ENCODE data around the gene RAB7A. TPM values are rescaled to one million over a fixed set of nuclear protein-coding genes. Genes with fewer than 3 reads are reported as not detected.

The RAB7A gene
- total RNA-seq, 4 donors from 2014 or later, result 45.0 to 121 (median 101) TPM

- Histone ChIP-seq H3K36me3 (no peaks in the 10 kb centered on the region), H3K27ac (no peak overlapping the region), H3K4me3 (no peak overlapping the region), H3K27me3 (no peaks in the 10 kb centered on the region), H3K4me1 (no peaks in the 10 kb centered on the region), H3K9me3 (no peaks in the 10 kb centered on the region)
- WGBS, 2 donors (ENCODE audit: low coverage in 1 of 2), result 94 to 95% methylated on average over 5 of the region's 5 CpGs
- no peak for DNase-seq
- in situ Hi-C loops (cut with MboI; ENCODE audit: low pct_ligation_motif_present in 1 of 4, low pct_unique_long_range_greater_than_20kb in 1 of 4, low sequenced_read_pairs in 3 of 4) (loop anchor here in 3 of 4 donors (10.0 to 25.0 kb wide), 2 partner anchors 98 to 106 kb away; no protein-coding TSS in a partner anchor), intact Hi-C loops (cut with DNase I; ENCODE audit: low total_unique reads) (no loop called here)
- TF ChIP-seq POLR2A (IDR thresholded peaks at IDR 0.05) (no peak), CTCF (IDR thresholded peaks at IDR 0.05) (no peak), POLR2AphosphoS5 (IDR thresholded peaks at IDR 0.05) (no peak), EP300 (IDR thresholded peaks at IDR 0.05; ENCODE audit: low read depth) (no peak)
These were observed 36.9 kb upstream of the RAB7A start for GRCh38 chr3:128689060-128689459.

GRCh38 chr3:128693696-128694095 is 32.3 kb upstream of the RAB7A start:
- Histone ChIP-seq H3K4me3 (no peak overlapping the region), H3K27ac (no peak overlapping the region), H3K27me3 (no peaks in the 10 kb centered on the region), H3K36me3 (no peaks in the 10 kb centered on the region), H3K4me1 (peaks cover 0 to 5% (median 2%) of the 10 kb centered on the region in 4 donors), H3K9me3 (no peaks in the 10 kb centered on the region)
- in situ Hi-C loops (cut with MboI; ENCODE audit: low pct_ligation_motif_present in 1 of 4, low pct_unique_long_range_greater_than_20kb in 1 of 4, low sequenced_read_pairs in 3 of 4), result loop anchor here in 1 of 4 donors (25.0 kb wide), 1 partner anchor 94 kb away; no protein-coding TSS in a partner anchor
- no peak for DNase-seq
- intact Hi-C loops (cut with DNase I; ENCODE audit: low total_unique reads), result no loop called here
- WGBS, 2 donors (ENCODE audit: low coverage in 1 of 2), result 44 to 80% methylated on average over 1 to 2 of the region's 2 CpGs
- TF ChIP-seq CTCF (IDR thresholded peaks at IDR 0.05) (no peak), EP300 (IDR thresholded peaks at IDR 0.05; ENCODE audit: low read depth) (no peak), POLR2AphosphoS5 (IDR thresholded peaks at IDR 0.05) (no peak), POLR2A (IDR thresholded peaks at IDR 0.05) (no peak)

- H3K4me3 ChIP-seq, result no peak overlapping the region
- intact Hi-C loops (cut with DNase I; ENCODE audit: low total_unique reads) (no loop called here), in situ Hi-C loops (cut with MboI; ENCODE audit: low pct_ligation_motif_present in 1 of 4, low pct_unique_long_range_greater_than_20kb in 1 of 4, low sequenced_read_pairs in 3 of 4) (loop anchor here in 1 of 4 donors (25.0 kb wide), 1 partner anchor 90 kb away; no protein-coding TSS in a partner anchor)
- WGBS, 2 donors (ENCODE audit: low coverage in 1 of 2), result 89 to 94% methylated on average over 1 to 8 of the region's 8 CpGs
- H3K4me1 ChIP-seq, result peaks cover 0 to 10% (median 2%) of the 10 kb centered on the region in 4 donors
- no peaks in the 10 kb centered on the region for H3K27me3 ChIP-seq
- TF ChIP-seq POLR2A (IDR thresholded peaks at IDR 0.05), result no peak
- TF ChIP-seq POLR2AphosphoS5 (IDR thresholded peaks at IDR 0.05), result no peak
- no peak for TF ChIP-seq CTCF (IDR thresholded peaks at IDR 0.05)
- TF ChIP-seq EP300 (IDR thresholded peaks at IDR 0.05; ENCODE audit: low read depth), result no peak
- H3K9me3 ChIP-seq, result no peaks in the 10 kb centered on the region
- DNase-seq, result no peak
- no peak overlapping the region for H3K27ac ChIP-seq
- no peaks in the 10 kb centered on the region for H3K36me3 ChIP-seq
These were observed 28.6 kb upstream of the RAB7A start for GRCh38 chr3:128697341-128697740.

- Histone ChIP-seq H3K4me1 (peaks cover 0 to 10% (median 2%) of the 10 kb centered on the region in 4 donors), H3K27me3 (no peaks in the 10 kb centered on the region), H3K27ac (peak overlapping the region; percentile 58 to 86 (median 78)), H3K4me3 (peak overlapping the region; percentile 45 to 61 (median 54)), H3K9me3 (no peaks in the 10 kb centered on the region), H3K36me3 (no peaks in the 10 kb centered on the region)
- peak; percentile 46 for DNase-seq
- in situ Hi-C loops (cut with MboI; ENCODE audit: low pct_ligation_motif_present in 1 of 4, low pct_unique_long_range_greater_than_20kb in 1 of 4, low sequenced_read_pairs in 3 of 4) (loop anchor here in 1 of 4 donors (25.0 kb wide), 1 partner anchor 89 kb away; no protein-coding TSS in a partner anchor), intact Hi-C loops (cut with DNase I; ENCODE audit: low total_unique reads) (no loop called here)
- TF ChIP-seq CTCF (IDR thresholded peaks at IDR 0.05) (no peak), EP300 (IDR thresholded peaks at IDR 0.05; ENCODE audit: low read depth) (no peak), POLR2AphosphoS5 (IDR thresholded peaks at IDR 0.05) (no peak), POLR2A (IDR thresholded peaks at IDR 0.05) (peak; percentile 7)
- WGBS, 2 donors (ENCODE audit: low coverage in 1 of 2), result 5% methylated on average over 39 of the region's 53 CpGs; no CpG with 5 or more reads in 1 of the 2 donors
These were observed 27.6 kb upstream of the RAB7A start for GRCh38 chr3:128698211-128699047.
